ENCODE data around the gene HIPK4. TPM values are rescaled to one million over a fixed set of nuclear protein-coding genes. Genes with fewer than 3 reads are reported as not detected.
"Not testable (repeated sequence)": the region's sequence is repeated elsewhere in the genome, so short reads cannot be mapped to it uniquely, and the experiment has no call there.

HIPK4 gene
- total RNA-seq, 1 donor from 2014 or later, result 0.74 TPM

- H3K36me3 ChIP-seq, result peaks cover 0 to 58% of the 10 kb centered on the region in 2 donors
- H3K9me3 ChIP-seq, result no peaks in the 10 kb centered on the region
- no peak overlapping the region for H3K4me3 ChIP-seq
- no peak overlapping the region for H3K27ac ChIP-seq
- intact Hi-C loops (cut with DNase I), result no loop called here
- no peak for DNase-seq (ENCODE audit: extremely low spot score in 2 of 2)
- H3K27me3 ChIP-seq, result no peaks in the 10 kb centered on the region
- no peak for TF ChIP-seq POLR2A (IDR thresholded peaks at IDR 0.05)
- TF ChIP-seq POLR2AphosphoS5 (IDR thresholded peaks at IDR 0.05; ENCODE audit: insufficient read depth in 1 of 2, low read depth in 1 of 2), result no peak
- TF ChIP-seq, protein P1, sequence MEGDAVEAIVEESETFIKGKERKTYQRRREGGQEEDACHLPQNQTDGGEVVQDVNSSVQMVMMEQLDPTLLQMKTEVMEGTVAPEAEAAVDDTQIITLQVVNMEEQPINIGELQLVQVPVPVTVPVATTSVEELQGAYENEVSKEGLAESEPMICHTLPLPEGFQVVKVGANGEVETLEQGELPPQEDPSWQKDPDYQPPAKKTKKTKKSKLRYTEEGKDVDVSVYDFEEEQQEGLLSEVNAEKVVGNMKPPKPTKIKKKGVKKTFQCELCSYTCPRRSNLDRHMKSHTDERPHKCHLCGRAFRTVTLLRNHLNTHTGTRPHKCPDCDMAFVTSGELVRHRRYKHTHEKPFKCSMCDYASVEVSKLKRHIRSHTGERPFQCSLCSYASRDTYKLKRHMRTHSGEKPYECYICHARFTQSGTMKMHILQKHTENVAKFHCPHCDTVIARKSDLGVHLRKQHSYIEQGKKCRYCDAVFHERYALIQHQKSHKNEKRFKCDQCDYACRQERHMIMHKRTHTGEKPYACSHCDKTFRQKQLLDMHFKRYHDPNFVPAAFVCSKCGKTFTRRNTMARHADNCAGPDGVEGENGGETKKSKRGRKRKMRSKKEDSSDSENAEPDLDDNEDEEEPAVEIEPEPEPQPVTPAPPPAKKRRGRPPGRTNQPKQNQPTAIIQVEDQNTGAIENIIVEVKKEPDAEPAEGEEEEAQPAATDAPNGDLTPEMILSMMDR (IDR thresholded peaks at IDR 0.05), result no peak
- no peaks in the 10 kb centered on the region for H3K4me1 ChIP-seq
Measured at GRCh38 chr19:40376286-40376862, 13.6 kb downstream of the HIPK4 start.

DNA sequence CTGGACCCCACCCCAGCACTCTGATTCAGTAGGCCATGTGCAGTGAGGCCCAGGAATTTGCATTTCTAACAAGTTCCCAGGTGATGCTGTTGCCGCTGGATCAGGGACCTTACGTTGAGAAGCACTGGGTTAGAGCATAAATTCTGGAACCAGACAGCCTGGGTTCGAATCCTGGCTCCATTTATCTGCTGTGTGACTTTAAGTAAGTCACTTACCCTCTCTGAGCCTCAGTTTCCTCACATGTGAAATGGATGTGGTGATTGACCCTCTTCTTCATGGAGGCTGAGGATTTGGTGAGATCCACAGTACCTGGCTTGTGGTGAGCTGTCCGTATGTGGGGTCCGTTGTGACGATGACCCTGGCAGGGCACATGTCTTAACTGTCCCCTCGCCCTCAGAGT, 15.9 kb downstream of the HIPK4 start:
- Histone ChIP-seq H3K4me1 (no peaks in the 10 kb centered on the region), H3K36me3 (peaks cover 0 to 74% of the 10 kb centered on the region in 2 donors), H3K27ac (no peak overlapping the region), H3K4me3 (no peak overlapping the region), H3K27me3 (no peaks in the 10 kb centered on the region), H3K9me3 (no peaks in the 10 kb centered on the region)
- TF ChIP-seq POLR2AphosphoS5 (IDR thresholded peaks at IDR 0.05; ENCODE audit: insufficient read depth in 1 of 2, low read depth in 1 of 2) (no peak), POLR2A (IDR thresholded peaks at IDR 0.05) (no peak)
- TF ChIP-seq, protein P1 (IDR thresholded peaks at IDR 0.05), result no peak
- intact Hi-C loops (cut with DNase I), result no loop called here
- no peak for DNase-seq (ENCODE audit: extremely low spot score in 2 of 2)

DNA sequence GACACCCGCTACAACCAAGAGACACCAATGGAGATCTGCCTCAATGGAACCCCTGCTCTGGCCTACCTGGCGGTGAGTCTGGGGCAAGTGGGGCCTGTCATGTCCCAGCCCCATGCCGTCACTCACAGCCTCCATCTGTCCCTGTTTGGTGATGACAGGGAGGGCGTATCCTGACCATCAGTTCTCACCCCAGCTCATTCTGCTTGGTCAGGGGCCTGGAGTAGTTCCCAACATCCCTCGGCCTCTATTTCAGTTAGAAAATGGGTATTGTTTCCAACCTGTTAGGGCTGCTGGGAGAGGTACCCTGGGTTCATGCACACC, 18.2 kb downstream of the HIPK4 start:
- Histone ChIP-seq H3K9me3 (no peaks in the 10 kb centered on the region), H3K27me3 (no peaks in the 10 kb centered on the region), H3K36me3 (peaks cover 0 to 72% of the 10 kb centered on the region in 2 donors), H3K27ac (no peak overlapping the region), H3K4me3 (no peak overlapping the region), H3K4me1 (peaks cover under 1% of the 10 kb centered on the region)
- TF ChIP-seq POLR2AphosphoS5 (IDR thresholded peaks at IDR 0.05; ENCODE audit: insufficient read depth in 1 of 2, low read depth in 1 of 2) (no peak), POLR2A (IDR thresholded peaks at IDR 0.05) (no peak)
- TF ChIP-seq, protein P1 (IDR thresholded peaks at IDR 0.05), result no peak
- DNase-seq (ENCODE audit: extremely low spot score in 2 of 2), result no peak
- intact Hi-C loops (cut with DNase I), result no loop called here

- Histone ChIP-seq H3K27me3 (no peaks in the 10 kb centered on the region), H3K27ac (no peak overlapping the region), H3K9me3 (no peaks in the 10 kb centered on the region), H3K4me1 (peaks cover 6% of the 10 kb centered on the region), H3K36me3 (peaks cover 0 to 72% of the 10 kb centered on the region in 2 donors), H3K4me3 (no peak overlapping the region)
- DNase-seq (ENCODE audit: extremely low spot score in 2 of 2), result no peak
- no peak for TF ChIP-seq POLR2A (IDR thresholded peaks at IDR 0.05)
- TF ChIP-seq POLR2AphosphoS5 (IDR thresholded peaks at IDR 0.05; ENCODE audit: insufficient read depth in 1 of 2, low read depth in 1 of 2), result no peak
- TF ChIP-seq, protein P1 (IDR thresholded peaks at IDR 0.05), result no peak
- intact Hi-C loops (cut with DNase I), result no loop called here
Measured at GRCh38 chr19:40370997-40371801, 18.8 kb downstream of the HIPK4 start.

DNA sequence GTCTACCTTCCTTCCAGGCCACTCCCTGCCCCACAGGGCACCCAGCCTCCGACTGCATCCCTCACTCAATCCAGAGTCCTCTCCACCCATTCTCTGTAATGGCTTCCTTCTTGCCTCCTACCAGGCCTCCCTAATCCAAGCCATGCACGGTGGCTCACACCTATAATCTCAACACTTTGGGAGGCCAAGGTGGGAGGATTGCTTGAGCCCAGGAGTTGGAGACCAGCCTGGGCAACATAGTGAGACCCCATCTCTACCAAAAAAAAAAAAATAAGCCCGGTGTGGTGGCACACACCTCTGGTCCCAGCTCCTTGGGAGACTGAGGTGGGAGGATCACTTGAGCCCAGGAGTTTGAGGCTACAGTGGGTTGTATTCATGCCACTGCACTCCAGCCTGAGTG, 19.7 kb downstream of the HIPK4 start:
- intact Hi-C loops (cut with DNase I); H3K4me3 ChIP-seq; H3K9me3 ChIP-seq; H3K27ac ChIP-seq; DNase-seq (ENCODE audit: extremely low spot score in 2 of 2); H3K27me3 ChIP-seq: not testable (repeated sequence)
- Histone ChIP-seq H3K36me3 (peaks cover 0 to 72% of the 10 kb centered on the region in 2 donors), H3K4me1 (peaks cover 14% of the 10 kb centered on the region)

Measured in vagina (tissue), 2 donors.